AG10803 (cell line): ENCODE data around the gene TCF7.
A peak's percentile ranks its signal among the peaks of the same experiment; 100 is the strongest.

ENCODE experiments used
- DNase-seq: peaks from one replicate; pipeline ENCODE4 v3.0.0; 2010; ENCODE audit warnings: low read depth
- H3K4me3 ChIP-seq: 2 replicates; pipeline ENCODE4 v1.5.1; 2011; ENCODE audit warnings: mild to moderate bottlenecking, low read length, control low read depth
- CTCF ChIP-seq: conservative IDR thresholded peaks from 2 replicates; pipeline ENCODE4 v1.5.1; 2011; ENCODE audit warnings: mild to moderate bottlenecking, low read length, control low read depth, inconsistent platforms

TCF7 gene

DNA sequence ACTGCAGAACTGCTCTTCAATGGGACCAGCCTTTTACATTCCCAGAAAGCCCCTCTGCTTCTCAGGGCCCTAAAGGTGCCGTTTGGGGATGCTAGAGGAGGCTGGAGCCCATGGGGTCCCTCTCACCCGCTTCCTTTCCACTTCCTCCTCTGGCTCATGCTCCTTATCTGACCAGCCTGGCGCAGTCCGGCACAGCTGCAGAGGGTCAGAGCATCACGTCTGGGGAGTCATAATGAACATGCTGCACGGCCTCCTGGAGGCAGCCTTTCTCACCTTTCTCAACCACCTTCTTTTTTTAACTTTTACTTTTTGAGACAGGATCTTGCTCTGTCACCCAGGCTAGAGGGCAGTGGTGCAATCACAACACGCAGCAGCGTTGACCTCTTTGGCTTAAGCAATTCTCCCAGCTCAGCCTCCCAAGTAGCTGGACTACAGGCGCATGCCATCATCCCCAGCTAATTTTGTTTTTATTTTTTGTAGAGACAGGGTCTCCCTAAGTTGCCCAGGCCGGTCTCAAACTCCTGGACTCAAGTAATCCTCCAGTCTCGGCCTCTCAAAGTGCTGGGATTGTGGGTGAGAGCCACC is 15.1 kb upstream of the TCF7 start:
- no peak for TF ChIP-seq CTCF
- no peak overlapping the region for H3K4me3 ChIP-seq
- DNase-seq: no peak

DNA sequence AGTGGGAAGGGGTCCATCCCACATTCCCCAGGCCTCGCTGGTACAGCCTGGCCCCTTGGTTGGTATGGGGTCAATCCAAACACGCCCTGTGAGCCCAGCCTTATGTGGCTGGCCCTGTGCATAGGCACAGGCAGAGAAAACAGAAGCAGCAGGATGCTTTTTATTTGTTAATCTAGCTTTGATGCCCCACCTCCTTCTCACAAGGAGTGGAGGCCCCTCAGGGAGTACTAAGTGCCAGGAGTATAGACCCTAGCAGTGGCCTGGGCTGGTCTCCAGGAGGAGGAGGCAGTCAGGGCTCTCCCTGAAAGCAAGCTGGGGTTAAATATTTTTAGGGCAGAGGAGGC is 14.6 kb upstream of the TCF7 start:
- no peak for TF ChIP-seq CTCF
- no peak overlapping the region for H3K4me3 ChIP-seq
- no peak for DNase-seq

DNA sequence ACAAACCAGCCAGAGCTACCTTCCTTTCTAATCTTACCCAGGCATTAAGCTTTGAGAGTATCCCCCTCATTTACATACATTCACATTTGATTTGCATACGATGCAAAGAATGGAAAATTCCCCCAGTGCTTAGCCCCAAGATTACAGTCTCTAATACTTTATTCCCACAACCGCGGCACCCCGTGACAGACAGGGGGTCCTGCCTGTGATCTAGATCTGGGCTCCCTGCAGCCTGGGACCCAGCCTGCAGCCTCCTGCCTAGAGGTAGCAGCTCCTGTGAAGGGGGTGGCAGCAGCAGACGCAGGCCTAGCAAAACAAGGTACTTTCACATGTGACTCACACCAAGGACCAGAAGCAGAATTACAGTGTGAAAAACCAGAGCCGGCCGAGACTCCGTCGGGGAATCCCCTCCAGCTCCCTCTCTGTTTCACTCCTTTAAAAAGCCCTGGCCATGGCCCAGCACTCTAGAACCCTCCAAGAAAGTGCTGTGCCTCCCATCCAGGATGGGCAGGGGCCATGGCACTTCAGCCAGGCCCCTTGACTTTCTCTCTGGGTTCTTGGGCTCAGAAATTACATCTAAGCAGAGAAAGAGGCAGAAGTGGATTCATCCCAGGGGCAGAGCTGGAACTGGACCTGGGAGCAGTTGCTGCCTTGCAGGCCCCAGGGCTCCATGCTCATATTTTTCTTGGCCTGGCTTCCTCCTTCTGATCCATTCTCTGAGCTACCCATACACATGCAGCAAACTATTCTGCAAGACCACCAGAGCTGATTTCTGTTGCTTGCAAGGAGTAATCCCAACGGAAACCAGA is 14.0 kb upstream of the TCF7 start:
- DNase-seq: no peak
- H3K4me3 ChIP-seq: no peak overlapping the region
- no peak for TF ChIP-seq CTCF

DNA sequence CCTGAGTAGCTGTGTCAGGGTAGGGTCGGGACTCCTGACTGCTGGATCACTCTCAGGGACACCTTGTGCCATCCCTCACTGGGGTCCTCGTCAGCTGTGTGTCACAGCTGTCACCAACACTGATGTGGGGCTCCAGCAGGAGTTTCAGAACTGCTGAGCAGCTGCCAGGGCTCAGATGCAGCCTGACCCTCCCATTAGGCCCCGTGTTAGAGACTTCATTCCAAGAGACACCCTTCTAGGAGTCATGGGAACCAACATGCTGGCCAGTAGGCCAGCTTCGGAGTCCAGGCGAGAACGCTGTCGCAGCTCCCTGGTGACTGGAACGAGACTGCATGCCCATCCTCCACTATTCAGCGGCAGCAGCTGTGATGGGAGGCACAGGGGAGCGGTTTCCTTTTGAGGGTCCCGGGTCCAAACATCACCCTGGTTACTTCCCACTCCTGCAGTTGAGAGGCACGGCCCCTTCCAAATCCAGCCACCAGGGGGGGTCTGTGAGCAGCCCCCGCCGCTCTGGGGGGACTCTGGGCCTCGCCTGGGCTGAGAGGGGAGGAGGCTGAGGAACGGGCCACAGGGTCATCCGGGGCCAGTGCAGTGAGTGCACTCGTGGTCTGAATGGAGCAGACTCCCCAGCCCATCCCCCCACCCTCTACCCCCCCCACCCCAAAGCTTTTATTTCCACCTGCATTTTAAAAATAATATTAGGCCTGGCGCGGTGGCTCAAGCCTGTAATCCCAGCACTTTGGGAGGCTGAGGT is 12.6 kb upstream of the TCF7 start:
- peak; percentile 74 for TF ChIP-seq CTCF
- no peak overlapping the region for H3K4me3 ChIP-seq
- DNase-seq: no peak

- no peak for DNase-seq
- no peak overlapping the region for H3K4me3 ChIP-seq
- TF ChIP-seq CTCF: no peak
These were observed 11.1 kb upstream of the TCF7 start for GRCh38 chr5:134103397-134103796.

- TF ChIP-seq CTCF: no peak
- DNase-seq: no peak
- no peak overlapping the region for H3K4me3 ChIP-seq
These were observed 10.4 kb upstream of the TCF7 start for GRCh38 chr5:134103998-134104654.
